Hepatocyte (in vitro differentiated cells): ENCODE data around the gene ZFHX3. TPM values are rescaled to one million over a fixed set of nuclear protein-coding genes. Genes with fewer than 3 reads are reported as not detected.

Experiments used
- DNase-seq: peaks from one replicate; pipeline ENCODE4 v3.0.0-alpha.2; 2016; ENCODE audit warnings: low spot score
- H2AFZ ChIP-seq: fragments of 200-600 bp; sonication (generic); 2 replicates; pipeline ENCODE4 v1.6.0; 2016; ENCODE audit warnings: antibody characterized with exemption, mild to moderate bottlenecking
- H3K27ac ChIP-seq: fragments of 200-600 bp; sonication (generic); 2 replicates; pipeline ENCODE4 v1.5.1; 2016; ENCODE audit warnings: mild to moderate bottlenecking
- H3K27me3 ChIP-seq: fragments of 200-600 bp; sonication (generic); 2 replicates; pipeline ENCODE4 v1.6.1; 2016
- H3K36me3 ChIP-seq: fragments of 200-600 bp; sonication (generic); replicated peaks from 2 replicates; pipeline ENCODE4 v1.5.1; 2016; ENCODE audit warnings: low read depth; ENCODE audit not compliant: insufficient read depth
- H3K4me1 ChIP-seq: fragments of 200-600 bp; sonication (generic); 2 replicates; pipeline ENCODE4 v1.5.1; 2016; ENCODE audit warnings: mild to moderate bottlenecking, moderate library complexity; ENCODE audit not compliant: insufficient read depth
- H3K4me2 ChIP-seq: fragments of 200-600 bp; sonication (generic); 2 replicates; pipeline ENCODE4 v1.6.0; 2016
- H3K4me3 ChIP-seq: fragments of 200-600 bp; sonication (generic); 2 replicates; pipeline ENCODE4 v1.5.1; 2016; ENCODE audit warnings: mild to moderate bottlenecking
- H3K79me2 ChIP-seq: fragments of 200-600 bp; sonication (generic); 2 replicates; pipeline ENCODE4 v1.6.0; 2017; ENCODE audit warnings: mild to moderate bottlenecking
- H3K9me2 ChIP-seq: fragments of 200-600 bp; sonication (generic); replicated peaks from 2 replicates; pipeline ENCODE4 v1.6.0; 2017; ENCODE audit warnings: mild to moderate bottlenecking; ENCODE audit not compliant: insufficient read depth
- H3K9me3 ChIP-seq: fragments of 200-600 bp; sonication (generic); 2 replicates; pipeline ENCODE4 v1.5.1; 2016; ENCODE audit warnings: low read depth, mild to moderate bottlenecking
- H4K20me1 ChIP-seq: fragments of 200-600 bp; sonication (generic); 2 replicates; pipeline ENCODE4 v1.6.0; 2016; ENCODE audit warnings: mild to moderate bottlenecking; ENCODE audit not compliant: insufficient read depth, poor library complexity, severe bottlenecking
- CTCF ChIP-seq: fragments of 200-600 bp; sonication (generic); IDR thresholded peaks from 2 replicates; pipeline ENCODE4 v1.5.1; 2016; ENCODE audit warnings: antibody characterized with exemption, mild to moderate bottlenecking; ENCODE audit not compliant: poor library complexity
- EZH2 ChIP-seq: fragments of 200-600 bp; sonication (generic); IDR thresholded peaks from 2 replicates; pipeline ENCODE4 v1.6.1; 2016; ENCODE audit warnings: antibody characterized with exemption, mild to moderate bottlenecking, borderline replicate concordance
- EZH2phosphoT487 ChIP-seq: fragments of 200-600 bp; sonication (generic); IDR thresholded peaks from one replicate; pipeline ENCODE4 v1.6.1; 2018; ENCODE audit warnings: antibody characterized with exemption, mild to moderate bottlenecking, low read depth, moderate library complexity; ENCODE audit not compliant: unreplicated experiment, severe bottlenecking
- WGBS: methylation state at CpG from one replicate; pipeline ENCODE4 v1.1.6; 2016; ENCODE audit warnings: low lambda C conversion rate; ENCODE audit errors: missing lambda C conversion rate; 5-methylcytosine and 5-hydroxymethylcytosine counted together
- polyA plus RNA-seq: library from polyadenylated mRNA; unstranded; fragments of >200 nt; fragmentation: Nextera tagmentation; extraction: Ambion mirVana; gene quantifications from 2 replicates; pipeline ENCODE4 v1.2.1, GENCODE V29; 2016
- total RNA-seq: library from RNA; depleted of rRNA; stranded (reverse); fragments of >200 nt; gene quantifications from 2 replicates; pipeline ENCODE4 v1.2.3, GENCODE V29; 2014

ZFHX3 gene
- total and polyA plus RNA-seq, 2 experiments from 2014 or later = 6.4 to 11.6 TPM

DNA sequence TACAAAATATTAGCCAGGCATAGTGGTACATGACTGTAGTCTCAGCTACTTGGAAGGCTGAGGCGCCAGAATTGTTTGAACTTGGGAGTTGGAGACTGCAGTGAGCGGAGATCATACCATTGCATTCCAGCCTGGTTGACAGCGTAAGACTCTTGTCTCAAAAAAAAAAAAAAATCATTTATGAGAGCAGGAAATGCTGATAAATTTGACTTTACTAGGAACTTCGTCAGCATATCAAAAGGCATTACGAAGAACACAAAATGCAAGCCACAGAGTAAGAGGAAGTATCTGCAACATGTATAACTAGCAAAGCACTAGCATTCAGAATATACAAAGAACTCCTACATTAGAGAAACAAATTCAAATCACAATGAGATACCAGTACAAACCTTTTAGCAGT lies 279.3 kb downstream of the ZFHX3 start:
- Histone ChIP-seq H3K79me2 (no peaks in the 10 kb centered on the region), H4K20me1 (no peaks in the 10 kb centered on the region), H3K9me2 (no peaks in the 10 kb centered on the region), H2AFZ (no peak overlapping the region), H3K27me3 (no peaks in the 10 kb centered on the region), H3K36me3 (no peaks in the 10 kb centered on the region), H3K27ac (no peak overlapping the region), H3K9me3 (no peaks in the 10 kb centered on the region), H3K4me3 (no peak overlapping the region), H3K4me1 (peaks cover 6% of the 10 kb centered on the region), H3K4me2 (no peak overlapping the region)
- WGBS = 67% methylated on average over 5 of the region's 5 CpGs
- TF ChIP-seq EZH2phosphoT487 (no peak), CTCF (no peak), EZH2 (no peak)
- no peak for DNase-seq

GRCh38 chr16:72766506-72766905 lies 281.4 kb downstream of the ZFHX3 start:
- 87% methylated on average over 2 of the region's 2 CpGs for WGBS
- TF ChIP-seq EZH2phosphoT487 (no peak), CTCF (no peak), EZH2 (no peak)
- H3K9me3 ChIP-seq = no peaks in the 10 kb centered on the region

DNA sequence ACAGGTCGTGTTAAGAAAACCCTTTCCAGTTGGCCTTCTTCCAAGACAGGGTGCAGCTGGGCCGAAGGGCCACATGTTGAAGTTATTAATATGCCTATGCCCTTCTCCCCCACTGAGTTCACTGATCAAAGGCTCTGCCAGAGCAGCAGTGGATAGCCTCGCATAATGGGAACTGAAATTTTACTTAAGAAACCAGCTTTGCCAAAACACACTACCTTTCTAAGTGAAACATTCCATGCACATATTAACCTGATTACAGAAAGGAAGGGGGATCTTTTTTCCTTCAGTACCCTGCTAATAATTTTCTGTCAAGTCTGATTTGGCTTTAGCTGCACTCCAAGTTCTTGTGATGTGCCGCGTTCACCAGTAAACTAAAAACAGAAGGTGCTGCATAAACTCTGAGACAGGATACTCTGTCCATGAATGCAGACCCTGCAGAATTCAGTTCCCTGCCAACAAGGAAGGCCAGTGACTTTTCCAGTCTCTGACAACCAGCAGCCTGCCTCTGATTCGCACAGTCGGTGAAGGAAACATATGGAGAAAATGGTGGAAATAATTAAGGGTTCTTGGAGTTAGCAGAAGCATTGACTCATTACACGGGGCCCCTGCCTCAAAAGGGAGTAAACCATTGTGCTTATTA lies 283.8 kb downstream of the ZFHX3 start:
- no peak overlapping the region for H3K4me2 ChIP-seq
- H3K27me3 ChIP-seq = no peaks in the 10 kb centered on the region
- H3K27ac ChIP-seq = no peak overlapping the region
- TF ChIP-seq EZH2 (no peak), CTCF (no peak), EZH2phosphoT487 (no peak)
- WGBS = 57% methylated on average over 8 of the region's 8 CpGs
- H3K4me3 ChIP-seq = no peak overlapping the region
- no peak overlapping the region for H2AFZ ChIP-seq
- DNase-seq = no peak
- no peaks in the 10 kb centered on the region for H3K79me2 ChIP-seq
- H3K9me3 ChIP-seq = no peaks in the 10 kb centered on the region
- H3K36me3 ChIP-seq = no peaks in the 10 kb centered on the region
- no peaks in the 10 kb centered on the region for H4K20me1 ChIP-seq
- H3K9me2 ChIP-seq = no peaks in the 10 kb centered on the region
- H3K4me1 ChIP-seq = peaks cover 6% of the 10 kb centered on the region

More at GRCh38 chr16:72766506-72766905, 281.4 kb downstream of the ZFHX3 start:
- Histone ChIP-seq H3K4me2 (no peak overlapping the region), H2AFZ (no peak overlapping the region), H4K20me1 (no peaks in the 10 kb centered on the region), H3K4me1 (peaks cover 6% of the 10 kb centered on the region), H3K36me3 (no peaks in the 10 kb centered on the region), H3K79me2 (no peaks in the 10 kb centered on the region), H3K4me3 (no peak overlapping the region), H3K27me3 (no peaks in the 10 kb centered on the region), H3K9me2 (no peaks in the 10 kb centered on the region), H3K27ac (no peak overlapping the region)
- DNase-seq = no peak

- Histone ChIP-seq H3K4me2 (no peak overlapping the region), H3K4me3 (no peak overlapping the region), H4K20me1 (no peaks in the 10 kb centered on the region), H3K36me3 (no peaks in the 10 kb centered on the region), H3K9me3 (no peaks in the 10 kb centered on the region), H3K27me3 (no peaks in the 10 kb centered on the region), H3K9me2 (no peaks in the 10 kb centered on the region), H3K27ac (no peak overlapping the region), H3K4me1 (peaks cover 6% of the 10 kb centered on the region), H2AFZ (no peak overlapping the region), H3K79me2 (no peaks in the 10 kb centered on the region)
- TF ChIP-seq EZH2phosphoT487 = no peak
- no peak for TF ChIP-seq EZH2
- TF ChIP-seq CTCF = no peak
- no peak for DNase-seq
Observed at GRCh38 chr16:72760581-72760980, 287.3 kb downstream of the ZFHX3 start.
